Fibroblast of lung (primary cell): Measurements from ENCODE around the gene SH3D19.

Source experiments
- EZH2 ChIP-seq: IDR thresholded peaks from 2 replicates; pipeline ENCODE4 v1.5.1; 2012; ENCODE audit warnings: low read length, control low read depth, mild to moderate bottlenecking; ENCODE audit errors: missing control alignments
- TF ChIP-seq, protein P1 (sequence below), 2 donors: IDR thresholded peaks in 1 of 2; conservative IDR thresholded peaks in 1 of 2; 1 replicate in 1 of 2; 2 replicates in 1 of 2; pipeline ENCODE4 v1.5.1; 2011 to 2012; ENCODE audit warnings: low read length in 2 of 2, control low read depth in 1 of 2, inconsistent platforms in 1 of 2, low read depth in 1 of 2, mild to moderate bottlenecking in 1 of 2

DNA sequence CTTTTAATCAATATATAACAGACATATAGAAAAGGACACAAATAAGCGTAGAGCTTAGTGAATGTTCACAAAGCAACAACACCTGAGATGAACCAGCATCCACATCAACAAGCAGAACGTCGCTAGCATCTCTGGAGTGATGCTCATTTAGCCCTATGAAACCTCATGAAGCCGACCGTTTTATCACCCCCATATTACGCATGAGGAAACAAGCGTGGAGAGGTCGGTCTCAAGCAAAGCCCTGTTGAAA lies 226.5 kb downstream of the SH3D19 start:
- TF ChIP-seq, protein P1, sequence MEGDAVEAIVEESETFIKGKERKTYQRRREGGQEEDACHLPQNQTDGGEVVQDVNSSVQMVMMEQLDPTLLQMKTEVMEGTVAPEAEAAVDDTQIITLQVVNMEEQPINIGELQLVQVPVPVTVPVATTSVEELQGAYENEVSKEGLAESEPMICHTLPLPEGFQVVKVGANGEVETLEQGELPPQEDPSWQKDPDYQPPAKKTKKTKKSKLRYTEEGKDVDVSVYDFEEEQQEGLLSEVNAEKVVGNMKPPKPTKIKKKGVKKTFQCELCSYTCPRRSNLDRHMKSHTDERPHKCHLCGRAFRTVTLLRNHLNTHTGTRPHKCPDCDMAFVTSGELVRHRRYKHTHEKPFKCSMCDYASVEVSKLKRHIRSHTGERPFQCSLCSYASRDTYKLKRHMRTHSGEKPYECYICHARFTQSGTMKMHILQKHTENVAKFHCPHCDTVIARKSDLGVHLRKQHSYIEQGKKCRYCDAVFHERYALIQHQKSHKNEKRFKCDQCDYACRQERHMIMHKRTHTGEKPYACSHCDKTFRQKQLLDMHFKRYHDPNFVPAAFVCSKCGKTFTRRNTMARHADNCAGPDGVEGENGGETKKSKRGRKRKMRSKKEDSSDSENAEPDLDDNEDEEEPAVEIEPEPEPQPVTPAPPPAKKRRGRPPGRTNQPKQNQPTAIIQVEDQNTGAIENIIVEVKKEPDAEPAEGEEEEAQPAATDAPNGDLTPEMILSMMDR (conservative IDR thresholded peaks at IDR 0.05 in 1 of 2, IDR thresholded peaks at IDR 0.05 in 1 of 2; ENCODE audit: low read depth in 1 of 2, low read length in 2 of 2), result no peak
- no peak for TF ChIP-seq EZH2
